GM10248 (cell line): ENCODE data around the gene UBE2D3.

ENCODE experiments used
- CTCF ChIA-PET: fragments of 300-600 bp; sonication (Branson Sonifier 250); formaldehyde crosslinking; extraction: SDS; loops from one replicate; lab custom pipeline; 2021; ENCODE audit warnings: antibody characterized with exemption; lab: Yijun Ruan, JAX
- POLR2A ChIA-PET: fragments of 350-650 bp; sonication (Branson Sonifier 250); formaldehyde crosslinking; extraction: SDS; loops from one replicate; lab custom pipeline; 2020; ENCODE audit warnings: antibody characterized with exemption; lab: Yijun Ruan, JAX
- DNase-seq: peaks from one replicate; pipeline ENCODE4 v3.0.0; 2012; ENCODE audit errors: extremely low spot score
- TF ChIP-seq, protein P1 (sequence below): IDR thresholded peaks from 2 replicates; pipeline ENCODE4 v1.5.1; 2012; ENCODE audit warnings: mild to moderate bottlenecking, low read depth; ENCODE audit errors: extremely low read depth, missing control alignments, control extremely low read depth

Gene UBE2D3

DNA sequence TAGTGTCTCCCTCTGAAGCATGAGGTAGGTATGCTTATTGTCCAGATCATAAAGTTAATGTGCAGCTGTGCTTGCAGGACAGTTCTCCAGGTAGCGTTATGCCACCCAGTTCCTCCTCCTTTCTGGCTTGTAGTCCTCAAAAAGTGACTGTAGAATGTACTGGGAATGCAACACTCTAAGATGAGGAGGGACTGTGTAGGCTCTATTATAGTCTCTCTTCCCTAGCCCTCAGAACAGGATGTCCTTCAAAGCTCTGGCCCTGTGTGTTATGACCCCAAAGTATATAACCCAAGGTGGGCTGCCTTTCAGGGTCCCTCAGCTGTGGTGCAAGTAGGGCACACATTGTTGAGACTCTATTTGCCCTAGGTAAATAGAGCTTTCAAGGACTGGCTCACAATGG, 45.8 kb downstream of the UBE2D3 start:
- POLR2A ChIA-PET: interaction anchor here (1.5 kb wide), 1 partner anchor 30 kb away, joined by 3 read pairs; no protein-coding TSS in a partner anchor
- CTCF ChIA-PET: interaction anchor here (1.4 kb wide), 1 partner anchor 10 kb away, joined by 5 read pairs; no protein-coding TSS in a partner anchor
- DNase-seq: no peak
- TF ChIP-seq, protein P1, sequence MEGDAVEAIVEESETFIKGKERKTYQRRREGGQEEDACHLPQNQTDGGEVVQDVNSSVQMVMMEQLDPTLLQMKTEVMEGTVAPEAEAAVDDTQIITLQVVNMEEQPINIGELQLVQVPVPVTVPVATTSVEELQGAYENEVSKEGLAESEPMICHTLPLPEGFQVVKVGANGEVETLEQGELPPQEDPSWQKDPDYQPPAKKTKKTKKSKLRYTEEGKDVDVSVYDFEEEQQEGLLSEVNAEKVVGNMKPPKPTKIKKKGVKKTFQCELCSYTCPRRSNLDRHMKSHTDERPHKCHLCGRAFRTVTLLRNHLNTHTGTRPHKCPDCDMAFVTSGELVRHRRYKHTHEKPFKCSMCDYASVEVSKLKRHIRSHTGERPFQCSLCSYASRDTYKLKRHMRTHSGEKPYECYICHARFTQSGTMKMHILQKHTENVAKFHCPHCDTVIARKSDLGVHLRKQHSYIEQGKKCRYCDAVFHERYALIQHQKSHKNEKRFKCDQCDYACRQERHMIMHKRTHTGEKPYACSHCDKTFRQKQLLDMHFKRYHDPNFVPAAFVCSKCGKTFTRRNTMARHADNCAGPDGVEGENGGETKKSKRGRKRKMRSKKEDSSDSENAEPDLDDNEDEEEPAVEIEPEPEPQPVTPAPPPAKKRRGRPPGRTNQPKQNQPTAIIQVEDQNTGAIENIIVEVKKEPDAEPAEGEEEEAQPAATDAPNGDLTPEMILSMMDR: no peak

DNA sequence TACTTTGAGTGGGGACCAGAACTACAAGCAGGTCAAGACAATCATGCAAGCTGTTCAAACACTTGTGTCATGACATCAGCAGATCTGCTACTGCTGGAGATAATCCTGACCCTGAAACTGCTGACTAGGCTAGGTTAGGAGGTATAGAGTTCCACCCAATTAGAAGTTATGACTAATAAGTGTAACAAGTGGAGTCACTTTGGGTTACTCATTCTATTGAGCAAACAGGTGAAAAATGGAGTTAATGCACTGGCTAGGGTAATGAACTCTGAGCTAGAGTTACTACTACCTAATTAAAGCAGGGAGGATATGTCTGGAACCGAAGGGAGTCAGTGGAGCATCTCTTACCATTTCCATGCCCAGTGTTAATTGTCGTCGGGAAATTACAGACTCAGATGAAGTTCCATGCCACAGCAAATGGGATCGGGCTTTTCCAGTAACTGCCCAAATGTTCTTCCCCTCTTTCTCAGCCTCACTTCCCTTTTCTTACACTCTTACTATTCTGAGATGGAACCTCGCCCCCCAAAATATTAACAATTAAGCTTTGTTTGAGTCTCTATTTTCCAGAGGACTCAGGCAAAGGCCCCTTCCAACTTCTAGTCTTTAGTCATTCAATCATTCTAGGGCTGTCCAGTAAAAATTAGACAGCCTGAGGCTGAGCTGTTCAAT, 46.7 kb downstream of the UBE2D3 start:
- no peak for DNase-seq
- ChIA-PET CTCF (interaction anchor here (0.8 to 1.5 kb wide), 5 partner anchors 10 to 35 kb away, joined by 3 to 6 read pairs (median 3); no protein-coding TSS in a partner anchor), POLR2A (interaction anchor here (1.5 kb wide), 1 partner anchor 31 kb away, joined by 3 read pairs; no protein-coding TSS in a partner anchor)
- TF ChIP-seq, protein P1: no peak

DNA sequence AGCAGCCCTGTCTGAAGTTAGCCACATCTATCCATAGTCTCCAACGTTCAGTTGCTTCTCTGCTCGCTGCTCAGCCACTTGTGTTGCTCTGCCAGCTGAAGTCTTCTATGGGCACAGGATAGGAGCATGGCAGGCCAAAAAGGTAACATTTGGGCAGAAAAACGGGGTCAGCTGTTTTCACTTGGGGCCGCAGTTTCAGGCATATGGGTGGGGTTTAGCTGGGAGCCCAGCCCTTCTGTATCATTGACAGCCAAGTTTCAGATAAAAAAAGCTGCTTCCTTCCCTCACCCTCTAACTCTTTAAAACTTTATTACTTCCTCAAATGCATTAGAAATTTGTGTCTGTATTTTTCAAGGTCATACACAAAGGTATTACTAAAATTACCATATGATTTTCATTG, 48.1 kb downstream of the UBE2D3 start:
- TF ChIP-seq, protein P1: no peak
- ChIA-PET POLR2A (no interaction called here), CTCF (interaction anchor here (1.1 kb wide), 1 partner anchor 19 kb away, joined by 3 read pairs; no protein-coding TSS in a partner anchor)
- no peak for DNase-seq

DNA sequence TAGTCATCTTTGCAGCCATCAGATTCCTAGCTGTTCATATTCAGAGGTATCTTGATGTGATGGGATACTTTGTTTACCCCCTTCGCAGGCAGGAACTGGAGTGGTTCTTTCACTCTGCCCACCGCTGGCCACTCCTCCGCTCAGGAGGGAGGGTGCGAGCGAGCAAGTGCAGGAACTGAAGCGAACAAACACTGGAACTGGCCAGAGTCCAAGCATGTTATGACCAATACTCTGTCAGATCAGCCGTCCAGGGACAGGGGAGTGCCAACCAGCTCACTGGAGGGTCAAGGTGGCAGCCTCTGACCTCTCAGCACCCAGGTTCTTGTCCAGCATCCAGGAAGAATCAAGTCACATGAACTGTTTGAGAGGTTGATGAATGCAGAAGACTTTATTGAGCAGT, 48.6 kb downstream of the UBE2D3 start:
- POLR2A ChIA-PET: no interaction called here
- no peak for DNase-seq
- CTCF ChIA-PET: interaction anchor here (1.1 kb wide), 1 partner anchor 19 kb away, joined by 3 read pairs; no protein-coding TSS in a partner anchor
- TF ChIP-seq, protein P1: no peak

DNA sequence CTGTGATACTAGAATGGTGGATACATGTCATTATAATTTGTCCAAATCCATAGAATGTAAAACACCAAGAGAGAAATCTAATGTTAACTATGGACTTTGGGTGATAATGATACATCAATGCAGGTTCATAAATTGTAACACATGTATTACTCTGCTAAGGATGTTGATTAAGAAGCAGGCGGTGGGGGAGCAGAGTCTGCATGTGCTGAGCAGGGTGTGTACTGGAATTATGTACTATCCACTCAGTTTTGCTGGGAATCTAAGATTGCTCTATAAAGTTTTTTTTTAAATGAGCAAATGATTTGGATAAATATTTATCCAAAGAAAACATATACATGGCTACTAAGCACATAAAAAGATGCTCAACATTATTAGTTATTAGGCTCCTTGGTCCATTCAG, 51.5 kb downstream of the UBE2D3 start:
- TF ChIP-seq, protein P1: no peak
- DNase-seq: no peak
- POLR2A ChIA-PET: no interaction called here
- CTCF ChIA-PET: interaction anchor here (1.3 kb wide), 1 partner anchor 11 kb away, joined by 4 read pairs; no protein-coding TSS in a partner anchor

DNA sequence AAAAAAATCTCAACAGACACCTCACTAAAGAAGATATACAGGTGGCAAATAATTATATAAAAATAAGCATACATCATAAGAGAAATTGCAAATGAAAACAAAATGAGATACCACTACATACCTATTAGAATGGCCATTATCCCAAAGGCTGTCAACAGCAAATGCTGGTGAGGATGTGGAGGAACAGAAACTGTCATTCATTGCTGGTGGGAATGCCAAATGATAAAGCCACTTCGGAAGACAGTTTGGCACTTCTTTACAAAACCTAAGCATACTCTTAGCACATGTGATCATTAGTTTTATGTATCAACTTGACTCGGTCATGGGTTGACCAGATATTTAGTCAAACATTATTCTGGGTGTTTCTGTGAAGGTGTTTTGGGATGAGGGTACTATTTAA, 53.1 kb downstream of the UBE2D3 start:
- CTCF ChIA-PET: interaction anchor here (1.0 to 1.3 kb wide), 2 partner anchors 12 to 15 kb away, joined by 3 to 4 read pairs; no protein-coding TSS in a partner anchor
- no peak for DNase-seq
- TF ChIP-seq, protein P1: no peak
- POLR2A ChIA-PET: no interaction called here
